GM12878 (cell line): ENCODE results near the gene TRPC5OS. TPM values are rescaled to one million over a fixed set of nuclear protein-coding genes. Genes with fewer than 3 reads are reported as not detected.
A peak's percentile ranks its signal among the peaks of the same experiment; 100 is the strongest.

ENCODE experiments used
- ATAC-seq: fragments of 200-7000 bp; cut with Tn5 transposase; 3 replicates; pipeline ENCODE4 v1.9.1; 2020; ENCODE audit warnings: mild to moderate bottlenecking, moderate library complexity
- BruUV-seq: library from RNA; stranded (reverse); fragments of 400-500 nt; replicated peaks from 2 replicates; lab custom pipeline; 2021; lab: Mats Ljungman, UMichigan
- CTCF ChIA-PET: fragments of 300-600 bp; sonication (Branson Sonifier 250); formaldehyde crosslinking; extraction: SDS; loops from one replicate; lab custom pipeline; 2021; ENCODE audit warnings: inconsistent platforms; lab: Yijun Ruan, JAX
- POLR2A ChIA-PET: fragments of 350-600 bp; formaldehyde crosslinking; extraction: SDS; loops from one replicate; lab custom pipeline; 2021; ENCODE audit warnings: inconsistent platforms; lab: Charles Lee
- RAD21 ChIA-PET: fragments of 300-600 bp; sonication (Branson Sonifier 250); formaldehyde crosslinking; loops from one replicate; lab custom pipeline; 2023; ENCODE audit warnings: antibody characterized with exemption; ENCODE audit not compliant: unreplicated experiment; lab: Charles Lee
- SMC1A ChIA-PET: fragments of 300-600 bp; sonication (Branson Sonifier 250); formaldehyde crosslinking; loops from one replicate; lab custom pipeline; 2023; ENCODE audit not compliant: unreplicated experiment, uncharacterized antibody; lab: Charles Lee
- DNase-seq: peaks from one replicate; pipeline ENCODE4 v3.0.0-alpha.2; 2011; ENCODE audit warnings: low read depth, low spot score
- FAIRE-seq: peaks from 3 replicates; lab custom pipeline; 2011; peaks lifted over from hg19 to GRCh38; lab: Jason Lieb, UNC
- H2AFZ ChIP-seq: 2 replicates; pipeline ENCODE4 v1.6.0; 2011; ENCODE audit warnings: low read depth, low read length, control low read depth; ENCODE audit not compliant: control insufficient read depth
- H3K27ac ChIP-seq: 2 replicates; pipeline ENCODE4 v1.5.1; 2011; ENCODE audit warnings: control low read depth; ENCODE audit not compliant: control insufficient read depth, insufficient read depth
- H3K27me3 ChIP-seq, 2 experiments: replicated peaks in 1 of 2; 2 replicates each; pipeline versions ENCODE4 v1.6.0 to v1.6.1; 2011; ENCODE audit warnings: low read length in 1 of 2; ENCODE audit not compliant: control insufficient read depth in 2 of 2, insufficient read depth in 2 of 2
- H3K36me3 ChIP-seq, 2 experiments: 2 replicates each; pipeline ENCODE4 v1.5.1; 2011; ENCODE audit warnings: low read length in 1 of 2; ENCODE audit not compliant: control insufficient read depth in 2 of 2, insufficient read depth in 2 of 2
- H3K4me1 ChIP-seq: 2 replicates; pipeline ENCODE4 v1.6.1; 2011; ENCODE audit warnings: mild to moderate bottlenecking, low read length, moderate library complexity, mixed read lengths; ENCODE audit not compliant: control insufficient read depth, insufficient read depth
- H3K4me2 ChIP-seq: 2 replicates; pipeline ENCODE4 v1.6.0; 2011; ENCODE audit warnings: control low read depth; ENCODE audit not compliant: control insufficient read depth, insufficient read depth
- H3K4me3 ChIP-seq: fragments of 200-600 bp; sonication (generic); 2 replicates; pipeline ENCODE4 v1.5.1; 2016
- H3K79me2 ChIP-seq: 2 replicates; pipeline ENCODE4 v1.6.0; 2011; ENCODE audit warnings: low read length; ENCODE audit not compliant: control insufficient read depth, insufficient read depth
- H3K9ac ChIP-seq: 2 replicates; pipeline ENCODE4 v1.8.0; 2011; ENCODE audit warnings: low read length, control low read depth, mixed read lengths; ENCODE audit not compliant: control insufficient read depth, insufficient read depth
- H3K9me3 ChIP-seq: replicated peaks from 3 replicates; pipeline ENCODE4 v1.5.1; 2011; ENCODE audit warnings: mild to moderate bottlenecking, low read length; ENCODE audit not compliant: control insufficient read depth, insufficient read depth
- H4K20me1 ChIP-seq: 2 replicates; pipeline ENCODE4 v1.6.0; 2011; ENCODE audit not compliant: control insufficient read depth, insufficient read depth
- ASH2L ChIP-seq: fragments of 300-600, 200-600 bp; sonication (generic); IDR thresholded peaks from 2 replicates; pipeline ENCODE4 v1.6.1; 2017; ENCODE audit warnings: low read depth, mild to moderate bottlenecking, borderline replicate concordance
- NR2C2 ChIP-seq: IDR thresholded peaks from 2 replicates; pipeline ENCODE4 v1.6.1; 2011; ENCODE audit warnings: borderline replicate concordance, low read depth; ENCODE audit not compliant: control insufficient read depth, insufficient read length
- PBX3 ChIP-seq: IDR thresholded peaks from 2 replicates; pipeline ENCODE4 v1.6.1; 2011; ENCODE audit warnings: mild to moderate bottlenecking, low read depth, low read length, moderate library complexity; ENCODE audit not compliant: insufficient replicate concordance
- SPI1 ChIP-seq: IDR thresholded peaks from 2 replicates; pipeline ENCODE4 v1.6.1; 2011; ENCODE audit warnings: low read depth, mild to moderate bottlenecking, low read length, moderate library complexity, borderline replicate concordance; ENCODE audit not compliant: insufficient read depth
- USF1 ChIP-seq: IDR thresholded peaks from 2 replicates; pipeline ENCODE4 v1.6.1; 2011; ENCODE audit warnings: borderline replicate concordance, low read depth, mild to moderate bottlenecking, moderate library complexity, mixed read lengths, low read length; ENCODE audit not compliant: insufficient read depth; ENCODE audit errors: extremely low read length
- ZBTB40 ChIP-seq: fragments of 450-650 bp; IDR thresholded peaks from 2 replicates; pipeline ENCODE4 v1.6.1; 2016; ENCODE audit warnings: mild to moderate bottlenecking, moderate library complexity, borderline replicate concordance
- ZSCAN29 ChIP-seq: fragments of 450-650 bp; IDR thresholded peaks from 2 replicates; pipeline ENCODE4 v1.6.1; 2017; ENCODE audit warnings: mild to moderate bottlenecking, moderate library complexity
- in situ Hi-C: fragments of 300-500 bp; cut with MboI; formaldehyde crosslinking; loops from 9 replicates; pipeline ENCODE4 v1.14.3; 2018; ENCODE audit warnings: mixed read lengths
- intact Hi-C: fragments of 100-400 bp; cut with micrococcal nuclease; formaldehyde crosslinking; loops from one replicate; pipeline ENCODE4 v1.14.2; 2022; ENCODE audit not compliant: unreplicated experiment
- polyA plus RNA-seq, 11 experiments: library from polyadenylated mRNA; depleted of rRNA in 4 of 11; unstranded in 6 of 11; stranded (reverse) in 5 of 11; fragments of >200 nt; fragmentation: Nextera tagmentation in 4 of 11; fragmentation: Illumina TruSeq in 1 of 11; extraction: Ambion mirVana in 4 of 11; extraction: Trizol in 1 of 11; gene quantifications; 1 replicate in 1 of 11; 2 replicates in 10 of 11; pipeline versions ENCODE4 v1.2.1 to v1.2.3, GENCODE V29; 2011 to 2016; ENCODE audit warnings: inconsistent platforms in 2 of 11, missing spikeins in 2 of 11, low read depth in 1 of 11
- total RNA-seq, 4 experiments: library from RNA; depleted of rRNA in 3 of 4; stranded (reverse); fragments of >200 nt in 3 of 4; fragmentation: Illumina TruSeq in 1 of 4; extraction: Trizol in 1 of 4; gene quantifications; 2 replicates each; pipeline versions ENCODE4 v1.2.1 to v1.2.3, GENCODE V29; 2013 to 2021

TRPC5OS gene
- total and polyA plus RNA-seq, 10 of the 15 experiments (the other 5 are each of a cell fraction or from before 2014, with no cell fraction given), result 0.06 to 0.40 (median 0.10) TPM; not detected in 4

GRCh38 chrX:111914398-111915090 is 38.6 kb downstream of the TRPC5OS start (continued):
- no peak for TF ChIP-seq PBX3
- 0 out of 2 replicates have a peak, but pooled peaks have one; percentile 4 for TF ChIP-seq SPI1
- no peak for TF ChIP-seq USF1

- no peak overlapping the region for H3K4me3 ChIP-seq
- ATAC-seq, result no peak
- H3K9me3 ChIP-seq, result no peaks in the 10 kb centered on the region
- no peak overlapping the region for H3K4me2 ChIP-seq
- BruUV-seq, result no TSS peak
- FAIRE-seq, result no peak
- ChIA-PET SMC1A (no interaction called here), POLR2A (no interaction called here), RAD21 (no interaction called here), CTCF (no interaction called here)
- DNase-seq, result no peak
- no peaks in the 10 kb centered on the region for H3K36me3 ChIP-seq
- no peak overlapping the region for H2AFZ ChIP-seq
- intact Hi-C loops, result no loop called here
- H3K27me3 ChIP-seq, result no peaks in the 10 kb centered on the region
- H3K27ac ChIP-seq, result no peak overlapping the region
- TF ChIP-seq NR2C2, result no peak
- TF ChIP-seq USF1, result no peak
- TF ChIP-seq ZSCAN29, result no peak
- no peak for TF ChIP-seq ZBTB40
- no peak for TF ChIP-seq ASH2L
- no peak overlapping the region for H3K9ac ChIP-seq
- H4K20me1 ChIP-seq, result no peaks in the 10 kb centered on the region
- H3K4me1 ChIP-seq, result no peaks in the 10 kb centered on the region
- in situ Hi-C loops, result no loop called here
- H3K79me2 ChIP-seq, result no peaks in the 10 kb centered on the region
Measured at GRCh38 chrX:111917591-111917990, 41.6 kb downstream of the TRPC5OS start.
